AG09309 (cell line): ENCODE results near the gene ATP5PD.

Experiments
- DNase-seq: peaks from one replicate; pipeline ENCODE4 v3.0.0-alpha.2; 2010; ENCODE audit warnings: low read depth
- H3K4me3 ChIP-seq: 2 replicates; pipeline ENCODE4 v1.5.1; 2011; ENCODE audit warnings: mild to moderate bottlenecking, low read depth, low read length, moderate library complexity; ENCODE audit not compliant: control insufficient read depth
- TF ChIP-seq, protein P1 (sequence below): IDR thresholded peaks from 2 replicates; pipeline ENCODE4 v1.5.1; 2011; ENCODE audit warnings: mild to moderate bottlenecking, low read depth, low read length, inconsistent platforms; ENCODE audit not compliant: insufficient read depth, control insufficient read depth; ENCODE audit errors: missing control alignments

Gene ATP5PD

DNA sequence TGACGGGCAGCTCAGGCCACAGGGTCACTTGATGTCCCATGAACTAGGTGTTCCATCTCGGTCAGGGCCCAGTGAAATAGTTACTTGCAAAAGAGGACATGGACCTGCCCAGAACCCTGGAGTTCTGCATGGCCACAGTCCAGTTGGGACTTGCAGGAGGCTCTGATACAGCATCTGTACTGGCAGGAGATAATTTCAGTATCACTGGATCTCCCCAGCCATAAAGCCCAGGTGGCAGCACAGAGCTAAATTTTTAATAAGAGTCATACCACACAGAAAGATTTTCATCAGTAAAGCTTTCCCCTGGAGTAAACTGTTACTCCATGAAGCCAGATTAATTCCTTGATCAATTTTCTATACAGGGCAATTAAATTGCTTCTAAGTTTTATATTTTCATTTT lies 23.0 kb upstream of the ATP5PD start:
- TF ChIP-seq, protein P1, sequence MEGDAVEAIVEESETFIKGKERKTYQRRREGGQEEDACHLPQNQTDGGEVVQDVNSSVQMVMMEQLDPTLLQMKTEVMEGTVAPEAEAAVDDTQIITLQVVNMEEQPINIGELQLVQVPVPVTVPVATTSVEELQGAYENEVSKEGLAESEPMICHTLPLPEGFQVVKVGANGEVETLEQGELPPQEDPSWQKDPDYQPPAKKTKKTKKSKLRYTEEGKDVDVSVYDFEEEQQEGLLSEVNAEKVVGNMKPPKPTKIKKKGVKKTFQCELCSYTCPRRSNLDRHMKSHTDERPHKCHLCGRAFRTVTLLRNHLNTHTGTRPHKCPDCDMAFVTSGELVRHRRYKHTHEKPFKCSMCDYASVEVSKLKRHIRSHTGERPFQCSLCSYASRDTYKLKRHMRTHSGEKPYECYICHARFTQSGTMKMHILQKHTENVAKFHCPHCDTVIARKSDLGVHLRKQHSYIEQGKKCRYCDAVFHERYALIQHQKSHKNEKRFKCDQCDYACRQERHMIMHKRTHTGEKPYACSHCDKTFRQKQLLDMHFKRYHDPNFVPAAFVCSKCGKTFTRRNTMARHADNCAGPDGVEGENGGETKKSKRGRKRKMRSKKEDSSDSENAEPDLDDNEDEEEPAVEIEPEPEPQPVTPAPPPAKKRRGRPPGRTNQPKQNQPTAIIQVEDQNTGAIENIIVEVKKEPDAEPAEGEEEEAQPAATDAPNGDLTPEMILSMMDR = peak; percentile 52
- no peak for DNase-seq
- no peak overlapping the region for H3K4me3 ChIP-seq

DNA sequence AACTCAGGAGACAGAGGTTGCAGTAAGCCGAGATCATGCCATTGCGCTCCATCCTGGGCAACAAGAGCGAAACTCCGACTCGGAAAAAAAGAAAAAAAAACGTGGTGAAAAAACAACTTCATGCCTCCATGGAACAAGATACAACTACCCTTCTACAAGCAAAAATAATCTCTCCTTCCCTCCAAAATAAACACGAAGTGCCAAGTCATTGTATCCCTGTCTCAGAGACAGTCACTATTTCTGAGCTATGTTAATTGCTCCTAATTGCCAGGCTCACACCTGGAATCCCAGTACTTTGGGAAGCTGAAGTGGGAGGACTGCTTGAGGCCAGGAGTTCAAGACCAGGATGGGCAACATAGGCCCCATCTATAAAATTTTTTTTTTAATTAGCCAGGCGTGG lies 22.0 kb upstream of the ATP5PD start:
- H3K4me3 ChIP-seq = no peak overlapping the region
- TF ChIP-seq, protein P1 = no peak
- DNase-seq = no peak

DNA sequence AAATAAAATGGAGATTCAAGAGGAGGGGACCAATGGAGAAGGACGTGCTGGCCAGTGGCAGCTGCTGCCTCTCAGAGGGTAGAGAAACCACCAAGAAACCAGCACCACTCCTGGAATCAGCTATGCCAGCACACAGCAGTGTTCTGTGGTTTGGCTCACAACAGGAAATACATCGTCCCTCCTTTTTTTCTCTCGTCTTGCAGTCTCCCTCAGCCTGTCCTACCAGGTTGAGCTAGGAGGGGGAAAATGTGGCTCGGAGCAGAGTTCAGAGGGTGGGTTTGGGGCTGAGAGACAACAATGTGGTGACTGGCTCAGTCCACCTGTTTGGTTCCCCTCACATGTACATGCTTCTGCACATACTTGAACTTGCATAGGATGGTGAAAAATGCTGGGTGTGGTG lies 21.1 kb upstream of the ATP5PD start:
- TF ChIP-seq, protein P1 = no peak
- no peak for DNase-seq
- no peak overlapping the region for H3K4me3 ChIP-seq

DNA sequence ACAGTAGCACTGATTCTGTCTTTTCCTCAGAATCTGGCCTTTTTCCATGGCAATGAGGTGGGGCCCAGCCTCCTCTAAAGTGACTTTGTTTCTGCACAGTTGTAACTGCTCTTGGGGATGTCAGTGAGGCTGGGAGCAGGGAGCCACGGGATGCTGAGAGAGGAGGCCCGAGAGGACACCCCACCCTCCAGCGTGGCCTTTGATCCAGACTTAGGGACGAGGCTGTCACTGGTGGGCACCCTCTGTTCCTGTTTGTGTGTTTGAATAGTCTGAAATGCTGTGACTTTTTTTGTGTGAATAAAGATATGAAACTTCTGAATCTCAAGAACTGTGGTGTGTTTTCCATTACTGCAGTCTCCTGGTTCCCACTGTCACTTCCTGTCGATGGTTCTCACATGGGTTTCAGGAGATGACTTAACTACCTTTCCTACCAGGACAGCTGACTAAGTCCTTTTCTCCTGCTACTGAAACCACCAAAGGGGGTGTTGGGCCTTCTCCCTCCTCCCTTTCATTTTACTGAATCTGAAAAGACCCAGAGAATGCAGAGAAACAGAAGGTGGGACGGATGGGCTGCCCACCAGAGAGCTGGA lies 18.9 kb upstream of the ATP5PD start:
- TF ChIP-seq, protein P1 = no peak
- DNase-seq = no peak
- H3K4me3 ChIP-seq = no peak overlapping the region

DNA sequence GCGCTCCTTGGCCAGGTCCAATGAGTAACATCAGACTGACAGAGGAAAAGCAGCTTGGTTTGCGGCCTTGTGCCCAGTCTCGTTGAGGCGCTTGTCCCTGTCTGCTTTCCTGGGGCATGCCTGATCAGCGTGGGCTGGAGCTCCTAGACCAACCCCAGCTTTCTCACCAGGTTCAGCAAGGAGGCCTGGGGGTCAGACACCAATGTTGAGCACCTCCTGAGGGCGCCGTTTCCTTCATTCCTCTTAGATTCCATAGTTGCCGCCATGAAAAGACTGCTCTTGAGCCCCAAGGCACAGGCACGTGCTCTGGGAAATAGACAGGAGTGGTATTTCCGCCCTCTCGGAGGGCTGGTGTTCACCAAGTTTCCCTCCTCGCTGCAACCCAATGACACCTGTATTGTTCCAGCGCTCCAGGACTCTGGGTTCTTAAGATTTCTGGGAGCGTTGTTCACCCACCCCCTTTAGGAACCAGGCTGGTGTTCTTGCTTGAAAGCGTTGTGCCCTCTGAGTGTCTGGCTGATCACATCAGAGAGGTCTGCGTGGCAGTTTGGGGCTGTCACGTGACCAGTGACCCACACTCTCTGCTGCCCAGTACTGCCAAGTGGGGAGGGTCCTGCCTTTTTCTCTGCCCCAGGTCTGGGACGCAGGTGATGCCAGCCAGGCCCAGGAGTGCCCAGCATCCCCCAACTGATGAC lies 18.2 kb upstream of the ATP5PD start:
- DNase-seq = no peak
- no peak overlapping the region for H3K4me3 ChIP-seq
- TF ChIP-seq, protein P1 = no peak

DNA sequence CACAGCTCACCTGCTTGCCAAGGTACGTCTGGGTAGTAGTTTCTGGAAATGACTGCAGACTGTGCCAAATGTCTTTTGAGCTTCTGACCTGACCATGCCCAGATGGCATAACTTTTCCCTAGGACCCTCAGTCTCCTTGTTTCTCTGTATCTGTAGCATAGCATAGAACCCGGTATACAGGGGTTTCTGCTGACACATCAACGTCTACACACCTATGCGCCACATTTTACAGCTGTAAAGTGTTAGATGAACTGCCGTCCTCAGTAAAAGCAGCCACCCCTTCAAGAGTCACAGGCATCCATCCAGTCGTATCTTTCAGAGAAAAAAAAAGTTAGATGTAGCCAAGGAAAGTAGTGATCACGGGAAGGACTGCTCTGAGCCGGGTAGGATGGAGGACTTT lies 17.7 kb upstream of the ATP5PD start:
- H3K4me3 ChIP-seq = no peak overlapping the region
- no peak for DNase-seq
- TF ChIP-seq, protein P1 = no peak
